GM23338 (cell line): ENCODE data around the gene RNLS. TPM values are rescaled to one million over a fixed set of nuclear protein-coding genes. Genes with fewer than 3 reads are reported as not detected.

Experiments
- ATAC-seq: fragments of 200-7000 bp; cut with Tn5 transposase; 3 replicates; pipeline ENCODE4 v1.9.1; 2020
- DNase-seq: peaks from one replicate; pipeline ENCODE4 v3.0.0-alpha.2; 2015; ENCODE audit warnings: low spot score
- H2AFZ ChIP-seq: fragments of 200-600 bp; sonication (generic); 2 replicates; pipeline ENCODE4 v1.8.0; 2016; ENCODE audit warnings: antibody characterized with exemption, mild to moderate bottlenecking, moderate library complexity
- H3F3A ChIP-seq: fragments of 200-600 bp; sonication (generic); replicated peaks from 2 replicates; pipeline ENCODE4 v1.8.0; 2017; ENCODE audit warnings: antibody characterized with exemption, mixed run types, low read depth
- H3K27ac ChIP-seq: fragments of 200-600 bp; sonication (generic); 2 replicates; pipeline ENCODE4 v1.6.1; 2016; ENCODE audit warnings: low read depth
- H3K27me3 ChIP-seq: fragments of 200-600 bp; sonication (generic); 2 replicates; pipeline ENCODE4 v1.8.0; 2016; ENCODE audit warnings: mild to moderate bottlenecking, mixed run types, moderate library complexity; ENCODE audit not compliant: insufficient read depth
- H3K36me3 ChIP-seq: fragments of 200-600 bp; sonication (generic); 2 replicates; pipeline ENCODE4 v1.8.0; 2016; ENCODE audit warnings: mild to moderate bottlenecking; ENCODE audit not compliant: insufficient read depth
- H3K4me1 ChIP-seq: fragments of 200-600 bp; sonication (generic); 2 replicates; pipeline ENCODE4 v1.8.0; 2016; ENCODE audit warnings: mild to moderate bottlenecking, moderate library complexity; ENCODE audit not compliant: insufficient read depth
- H3K4me2 ChIP-seq: fragments of 200-600 bp; sonication (generic); 2 replicates; pipeline ENCODE4 v1.7.1; 2017; ENCODE audit warnings: mixed run types
- H3K4me3 ChIP-seq: fragments of 200-600 bp; sonication (generic); 2 replicates; pipeline ENCODE4 v1.6.1; 2016; ENCODE audit warnings: mixed run types
- H3K79me2 ChIP-seq: fragments of 200-600 bp; sonication (generic); replicated peaks from 2 replicates; pipeline ENCODE4 v1.8.0; 2017; ENCODE audit warnings: mild to moderate bottlenecking; ENCODE audit not compliant: insufficient read depth
- H3K9me2 ChIP-seq: fragments of 200-600 bp; sonication (generic); 2 replicates; pipeline ENCODE4 v1.8.0; 2017; ENCODE audit not compliant: insufficient read depth
- H4K20me1 ChIP-seq: fragments of 200-600 bp; sonication (generic); replicated peaks from 2 replicates; pipeline ENCODE4 v1.8.0; 2017; ENCODE audit warnings: mild to moderate bottlenecking; ENCODE audit not compliant: insufficient read depth
- H3K27ac Mint-ChIP-seq: 2 replicates; pipeline ENCODE4 v1.8.0; 2020; ENCODE audit warnings: inconsistent platforms, mild to moderate bottlenecking, moderate library complexity, mixed read lengths
- H3K27me3 Mint-ChIP-seq: 3 replicates; pipeline ENCODE4 v1.8.0; 2022; ENCODE audit warnings: low read depth, mild to moderate bottlenecking, moderate library complexity, mixed read lengths, inconsistent platforms; ENCODE audit not compliant: insufficient read depth, poor library complexity
- H3K36me3 Mint-ChIP-seq: 3 replicates; pipeline ENCODE4 v1.8.0; 2021; ENCODE audit warnings: low read depth, mild to moderate bottlenecking, inconsistent platforms, moderate library complexity, mixed read lengths
- H3K4me1 Mint-ChIP-seq: 3 replicates; pipeline ENCODE4 v1.8.0; 2020; ENCODE audit warnings: mild to moderate bottlenecking, inconsistent platforms, mixed read lengths
- H3K4me3 Mint-ChIP-seq: 3 replicates; pipeline ENCODE4 v1.8.0; 2021; ENCODE audit warnings: moderate library complexity, mild to moderate bottlenecking, inconsistent platforms, mixed read lengths
- H3K9me3 Mint-ChIP-seq: 3 replicates; pipeline ENCODE4 v1.8.0; 2020; ENCODE audit warnings: moderate library complexity, mild to moderate bottlenecking, inconsistent platforms, mixed read lengths
- EZH2phosphoT487 ChIP-seq: fragments of 200-600 bp; sonication (generic); IDR thresholded peaks from one replicate; pipeline ENCODE4 v1.8.1; 2018; ENCODE audit warnings: antibody characterized with exemption; ENCODE audit not compliant: unreplicated experiment
- JUNB ChIP-seq: IDR thresholded peaks from one replicate; pipeline ENCODE4 v1.6.1; 2016; ENCODE audit warnings: antibody characterized with exemption; ENCODE audit not compliant: unreplicated experiment
- NANOG ChIP-seq: IDR thresholded peaks from 2 replicates; pipeline ENCODE4 v1.6.1; 2016; ENCODE audit warnings: antibody characterized with exemption, borderline replicate concordance
- ZNF114 ChIP-seq: fragments of 250-450 bp; sonication (Bioruptor Pico); IDR thresholded peaks from 2 replicates; pipeline ENCODE4 v1.5.0; 2020; ENCODE audit warnings: mild to moderate bottlenecking, moderate library complexity
- ZNF331 ChIP-seq: fragments of 250-450 bp; sonication (Bioruptor Pico); IDR thresholded peaks from 2 replicates; pipeline ENCODE4 v1.5.0; 2020; ENCODE audit warnings: low read depth, mild to moderate bottlenecking, moderate library complexity
- polyA plus RNA-seq: library from polyadenylated mRNA; unstranded; fragments of >200 nt; fragmentation: Nextera tagmentation; extraction: Ambion mirVana; gene quantifications from 2 replicates; pipeline ENCODE4 v1.2.1, GENCODE V29; 2016
- total RNA-seq: library from RNA; depleted of rRNA; stranded (reverse); fragments of >200 nt; shearing (Covaris generic); gene quantifications from 2 replicates; pipeline ENCODE4 v1.2.3, GENCODE V29; 2014
- TF ChIP-seq, protein P1 (sequence below): IDR thresholded peaks from one replicate; pipeline ENCODE4 v1.6.1; 2018; ENCODE audit warnings: antibody characterized with exemption; ENCODE audit not compliant: unreplicated experiment
- TF ChIP-seq, protein P2 (sequence below): IDR thresholded peaks from 2 replicates; pipeline ENCODE4 v1.6.1; 2016; ENCODE audit warnings: antibody characterized with exemption

Gene RNLS
- total and polyA plus RNA-seq, 2 experiments from 2014 or later = 8.8 to 15.2 TPM

DNA sequence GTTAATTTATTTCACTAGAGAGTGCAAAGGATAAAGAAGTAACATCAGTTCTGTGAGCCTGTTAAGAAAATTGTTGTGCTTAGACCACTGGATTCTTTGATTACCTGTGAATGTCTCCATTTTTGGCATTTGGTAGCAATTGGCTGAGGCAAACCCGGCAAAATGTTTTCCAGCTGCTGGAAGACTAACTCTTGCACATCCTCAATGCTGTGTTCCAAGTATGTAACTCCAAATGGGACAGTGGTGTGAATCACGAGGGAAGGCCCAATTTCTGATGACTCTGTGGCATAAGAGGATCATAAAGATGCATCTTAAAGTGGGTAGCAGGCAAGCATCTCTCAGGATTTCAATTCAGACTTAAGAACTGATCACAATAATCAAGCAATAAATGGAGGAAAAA, 268.8 kb downstream of the RNLS start:
- peaks cover 3% of the 10 kb centered on the region; the same call in 1 of the 2 replicates for H3K36me3 ChIP-seq
- TF ChIP-seq ZNF114 (CRISPR knock-in tag) (no peak), ZNF331 (CRISPR knock-in tag) (no peak)
- TF ChIP-seq, protein P1, sequence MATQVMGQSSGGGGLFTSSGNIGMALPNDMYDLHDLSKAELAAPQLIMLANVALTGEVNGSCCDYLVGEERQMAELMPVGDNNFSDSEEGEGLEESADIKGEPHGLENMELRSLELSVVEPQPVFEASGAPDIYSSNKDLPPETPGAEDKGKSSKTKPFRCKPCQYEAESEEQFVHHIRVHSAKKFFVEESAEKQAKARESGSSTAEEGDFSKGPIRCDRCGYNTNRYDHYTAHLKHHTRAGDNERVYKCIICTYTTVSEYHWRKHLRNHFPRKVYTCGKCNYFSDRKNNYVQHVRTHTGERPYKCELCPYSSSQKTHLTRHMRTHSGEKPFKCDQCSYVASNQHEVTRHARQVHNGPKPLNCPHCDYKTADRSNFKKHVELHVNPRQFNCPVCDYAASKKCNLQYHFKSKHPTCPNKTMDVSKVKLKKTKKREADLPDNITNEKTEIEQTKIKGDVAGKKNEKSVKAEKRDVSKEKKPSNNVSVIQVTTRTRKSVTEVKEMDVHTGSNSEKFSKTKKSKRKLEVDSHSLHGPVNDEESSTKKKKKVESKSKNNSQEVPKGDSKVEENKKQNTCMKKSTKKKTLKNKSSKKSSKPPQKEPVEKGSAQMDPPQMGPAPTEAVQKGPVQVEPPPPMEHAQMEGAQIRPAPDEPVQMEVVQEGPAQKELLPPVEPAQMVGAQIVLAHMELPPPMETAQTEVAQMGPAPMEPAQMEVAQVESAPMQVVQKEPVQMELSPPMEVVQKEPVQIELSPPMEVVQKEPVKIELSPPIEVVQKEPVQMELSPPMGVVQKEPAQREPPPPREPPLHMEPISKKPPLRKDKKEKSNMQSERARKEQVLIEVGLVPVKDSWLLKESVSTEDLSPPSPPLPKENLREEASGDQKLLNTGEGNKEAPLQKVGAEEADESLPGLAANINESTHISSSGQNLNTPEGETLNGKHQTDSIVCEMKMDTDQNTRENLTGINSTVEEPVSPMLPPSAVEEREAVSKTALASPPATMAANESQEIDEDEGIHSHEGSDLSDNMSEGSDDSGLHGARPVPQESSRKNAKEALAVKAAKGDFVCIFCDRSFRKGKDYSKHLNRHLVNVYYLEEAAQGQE = no peak

DNA sequence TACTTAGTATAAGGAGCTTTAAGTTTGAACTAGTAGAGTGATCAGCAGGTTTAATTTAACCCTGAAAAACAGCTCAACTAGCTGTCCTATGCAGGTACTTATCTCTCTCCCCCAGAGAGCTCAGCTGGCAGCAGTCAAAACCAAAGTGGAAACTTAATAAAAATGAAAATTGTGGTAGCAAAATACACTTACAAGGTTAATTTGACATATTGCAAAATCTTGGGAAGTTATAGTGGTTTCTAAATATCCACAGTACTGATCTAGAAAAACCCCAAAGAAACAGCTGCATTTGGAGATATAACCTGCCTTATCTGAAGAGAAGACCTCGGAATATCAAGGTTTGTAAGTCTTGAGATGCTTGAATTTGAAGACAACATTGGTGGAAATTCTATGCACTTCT, 269.2 kb downstream of the RNLS start:
- H3K4me1 Mint-ChIP-seq = peaks cover 2% of the 10 kb centered on the region; the same call in 1 of the 3 replicates
- Histone ChIP-seq H3K4me2 (no peak overlapping the region), H3K27me3 (no peaks in the 10 kb centered on the region), H2AFZ (no peak overlapping the region), H3K27ac (no peak overlapping the region), H4K20me1 (no peaks in the 10 kb centered on the region), H3K4me3 (no peak overlapping the region), H3K9me2 (no peaks in the 10 kb centered on the region), H3F3A (no peaks in the 10 kb centered on the region), H3K79me2 (no peaks in the 10 kb centered on the region), H3K36me3 (no peaks in the 10 kb centered on the region), H3K4me1 (no peaks in the 10 kb centered on the region)
- no peak overlapping the region for H3K27ac Mint-ChIP-seq
- H3K4me3 Mint-ChIP-seq = no peak overlapping the region
- H3K9me3 Mint-ChIP-seq = peaks cover 2% of the 10 kb centered on the region
- peaks cover 2% of the 10 kb centered on the region; the same call in 2 of the 3 replicates for H3K36me3 Mint-ChIP-seq
- TF ChIP-seq NANOG (no peak), EZH2phosphoT487 (no peak), JUNB (no peak), ZNF331 (CRISPR knock-in tag) (no peak)
- TF ChIP-seq, protein P2, sequence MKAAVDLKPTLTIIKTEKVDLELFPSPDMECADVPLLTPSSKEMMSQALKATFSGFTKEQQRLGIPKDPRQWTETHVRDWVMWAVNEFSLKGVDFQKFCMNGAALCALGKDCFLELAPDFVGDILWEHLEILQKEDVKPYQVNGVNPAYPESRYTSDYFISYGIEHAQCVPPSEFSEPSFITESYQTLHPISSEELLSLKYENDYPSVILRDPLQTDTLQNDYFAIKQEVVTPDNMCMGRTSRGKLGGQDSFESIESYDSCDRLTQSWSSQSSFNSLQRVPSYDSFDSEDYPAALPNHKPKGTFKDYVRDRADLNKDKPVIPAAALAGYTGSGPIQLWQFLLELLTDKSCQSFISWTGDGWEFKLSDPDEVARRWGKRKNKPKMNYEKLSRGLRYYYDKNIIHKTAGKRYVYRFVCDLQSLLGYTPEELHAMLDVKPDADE = no peak
- ATAC-seq = no peak
- DNase-seq = no peak
- H3K27me3 Mint-ChIP-seq = peaks cover 1% of the 10 kb centered on the region

More for the DNA sequence above, 268.8 kb downstream of the RNLS start:
- Histone ChIP-seq H3K9me2 (no peaks in the 10 kb centered on the region), H3K4me3 (no peak overlapping the region), H3K4me2 (no peak overlapping the region), H3K27me3 (no peaks in the 10 kb centered on the region), H3K4me1 (no peaks in the 10 kb centered on the region), H3F3A (no peaks in the 10 kb centered on the region), H3K27ac (no peak overlapping the region), H3K79me2 (no peaks in the 10 kb centered on the region), H4K20me1 (no peaks in the 10 kb centered on the region), H2AFZ (no peak overlapping the region)
- H3K4me1 Mint-ChIP-seq = peaks cover 2% of the 10 kb centered on the region; the same call in 1 of the 3 replicates
- ATAC-seq = no peak
- H3K9me3 Mint-ChIP-seq = peaks cover 7% of the 10 kb centered on the region
- peaks cover 5% of the 10 kb centered on the region; the same call in 2 of the 3 replicates for H3K36me3 Mint-ChIP-seq
- no peak overlapping the region for H3K4me3 Mint-ChIP-seq
- DNase-seq = no peak
- H3K27me3 Mint-ChIP-seq = peaks cover 2% of the 10 kb centered on the region
- H3K27ac Mint-ChIP-seq = no peak overlapping the region
